HG02884 (cell line): ENCODE results near the gene MGST2.
A peak's percentile ranks its signal among the peaks of the same experiment; 100 is the strongest.
"Not testable (repeated sequence)": the region's sequence is repeated elsewhere in the genome, so short reads cannot be mapped to it uniquely, and the experiment has no call there.

ENCODE experiments used
- ATAC-seq: cut with Tn5 transposase; IDR thresholded peaks from one replicate; pipeline ENCODE4 v1.9.1; 2021; ENCODE audit warnings: mild to moderate bottlenecking, moderate library complexity; ENCODE audit not compliant: unreplicated experiment

MGST2 gene

GRCh38 chr4:139698167-139698925, 32.7 kb downstream of the MGST2 start:
- not testable (repeated sequence) for ATAC-seq

- ATAC-seq = no peak
Measured at GRCh38 chr4:139700568-139700967, 34.9 kb downstream of the MGST2 start.

DNA sequence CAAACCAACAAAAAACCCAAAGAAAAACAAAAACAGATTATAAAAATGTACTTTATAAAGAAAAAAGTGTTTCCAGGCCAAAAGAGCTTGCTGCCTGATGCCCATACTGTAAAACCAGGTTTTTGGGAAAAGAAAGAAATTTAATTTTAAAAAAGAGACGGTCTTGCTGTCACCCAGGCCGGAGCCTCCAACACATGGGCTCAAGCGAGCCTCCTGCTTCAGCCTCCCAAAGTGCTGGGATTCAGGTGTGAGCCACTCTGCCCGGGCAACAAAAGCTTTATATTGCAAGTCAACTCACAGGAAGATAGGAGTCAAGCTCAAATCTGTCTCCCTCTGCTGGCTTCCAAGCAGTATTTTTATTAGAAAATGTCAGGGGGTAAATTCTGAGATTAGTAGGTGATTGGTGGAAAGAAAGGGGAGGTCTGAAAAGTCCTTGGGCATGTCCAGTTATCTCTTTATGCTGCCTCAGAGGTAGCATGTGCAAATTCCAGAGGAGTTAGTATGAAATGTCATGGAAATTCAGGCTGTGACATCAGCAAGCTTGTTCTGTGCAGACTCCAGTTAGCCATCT, 39.4 kb downstream of the MGST2 start:
- no peak for ATAC-seq

DNA sequence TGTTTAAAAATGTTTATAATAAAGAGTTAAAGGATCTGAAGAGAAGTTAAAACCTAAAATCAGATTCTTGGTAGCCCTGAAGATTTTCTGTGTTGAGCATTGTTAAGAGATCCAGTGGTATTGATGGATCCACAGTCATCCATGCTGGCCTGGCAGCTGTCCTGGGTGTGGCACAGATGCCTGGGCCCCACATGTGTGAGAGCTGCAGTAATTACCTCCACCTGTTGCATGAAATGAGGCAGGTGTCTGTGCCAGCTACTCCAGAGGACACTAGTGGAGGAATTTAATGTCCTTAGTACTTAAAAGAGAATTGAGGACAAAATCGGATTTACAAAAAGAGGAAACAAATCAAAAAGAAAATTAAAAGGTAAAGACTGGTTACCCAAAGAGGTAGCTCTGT, 44.0 kb downstream of the MGST2 start:
- ATAC-seq = no peak

DNA sequence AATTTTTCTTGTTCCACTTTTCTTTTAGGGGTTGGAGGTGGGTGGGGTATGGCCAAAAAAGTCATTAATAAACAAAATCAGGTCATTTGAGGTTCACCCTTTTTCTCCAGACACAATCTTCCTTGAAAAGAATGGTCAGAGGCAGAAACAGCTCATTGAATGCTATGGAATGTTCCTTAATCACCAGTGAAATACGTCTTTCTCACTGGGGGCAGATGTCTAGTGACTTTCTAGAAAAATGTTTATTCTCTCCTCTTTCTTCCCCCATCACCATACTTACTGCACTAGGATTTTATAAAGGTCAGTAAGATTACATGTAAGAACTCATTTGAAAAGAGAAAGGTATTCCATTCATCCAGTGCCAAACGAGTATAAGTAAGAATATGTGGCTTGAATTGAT, 44.5 kb downstream of the MGST2 start:
- ATAC-seq = no peak

- no peak for ATAC-seq
Measured at GRCh38 chr4:139711461-139711860, 45.8 kb downstream of the MGST2 start.

DNA sequence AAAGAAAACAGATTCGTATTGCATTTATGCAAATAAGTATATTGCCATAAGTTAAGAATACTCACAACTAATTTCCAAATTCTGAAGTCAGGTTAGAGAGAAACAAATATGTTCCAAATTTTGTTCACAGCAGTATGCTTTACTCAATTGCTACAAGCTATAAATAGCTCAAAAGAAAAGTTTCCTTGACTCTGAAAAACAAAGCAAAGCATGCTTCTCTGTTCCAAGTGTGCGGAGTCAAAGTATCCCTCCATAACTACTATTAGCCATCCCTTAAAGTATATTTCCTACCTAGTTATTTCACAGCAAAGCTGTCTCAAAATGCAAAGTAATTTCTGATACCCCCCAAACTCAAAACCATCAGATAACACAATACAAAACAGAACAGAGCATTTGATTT, 47.3 kb downstream of the MGST2 start:
- ATAC-seq = no peak

- no peak for ATAC-seq
Measured at GRCh38 chr4:139715746-139716391, 50.2 kb downstream of the MGST2 start.

GRCh38 chr4:139718358-139718757, 52.7 kb downstream of the MGST2 start:
- ATAC-seq = no peak

GRCh38 chr4:139718833-139719232, 53.2 kb downstream of the MGST2 start:
- no peak for ATAC-seq

DNA sequence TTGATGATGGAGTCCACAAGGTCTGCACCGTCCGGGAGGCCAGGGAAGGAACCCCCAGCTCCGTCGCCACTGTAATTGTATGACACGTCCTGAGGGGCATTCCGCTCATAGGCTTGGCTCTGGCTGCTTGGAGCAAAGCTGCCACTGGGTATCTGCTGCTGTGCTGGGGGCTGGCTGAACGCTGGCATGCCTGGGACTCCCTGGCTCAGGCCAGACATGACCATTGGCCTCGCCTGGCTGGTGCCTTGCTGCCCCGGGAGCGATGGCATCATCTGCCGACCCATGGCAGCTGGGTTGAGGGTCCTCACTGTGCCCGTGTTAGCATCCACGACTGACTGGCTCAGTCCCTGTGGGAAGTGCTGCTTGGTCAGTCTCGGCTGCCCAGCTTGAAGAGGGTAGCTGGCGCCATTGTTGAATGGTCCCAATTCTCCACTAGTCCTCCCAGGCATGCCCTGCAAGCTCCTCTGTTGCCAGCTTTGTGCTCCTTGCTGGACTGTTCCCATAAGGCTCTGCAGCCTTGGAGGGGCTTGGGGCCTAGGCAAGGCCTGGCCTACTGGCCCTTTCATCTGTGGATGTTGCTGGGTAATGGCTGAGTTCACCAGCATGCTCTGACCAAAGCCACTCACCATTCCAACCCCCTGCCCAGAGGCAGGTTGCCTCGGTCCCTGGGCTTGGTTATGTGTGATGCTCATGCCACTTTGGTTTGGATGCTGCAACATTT, 53.9 kb downstream of the MGST2 start:
- no peak for ATAC-seq

DNA sequence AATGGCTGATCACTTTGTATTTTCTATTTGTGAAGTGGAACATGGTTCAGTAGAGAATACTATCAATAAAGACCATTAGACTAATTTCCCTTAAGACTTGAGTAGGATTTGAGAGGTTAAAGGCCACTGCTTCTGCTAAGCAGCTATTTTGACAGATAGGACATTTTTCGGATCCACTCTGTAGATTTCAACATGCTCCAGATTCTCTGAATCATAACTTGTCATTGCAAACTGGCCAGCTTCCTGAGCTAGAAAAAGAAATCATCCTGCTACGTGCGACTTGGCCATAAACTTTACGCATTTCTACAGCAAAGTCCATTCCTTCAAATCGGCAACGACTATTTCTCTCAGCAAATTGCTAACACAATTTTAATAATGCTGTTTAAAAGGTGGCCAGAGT, 55.2 kb downstream of the MGST2 start:
- no peak for ATAC-seq

DNA sequence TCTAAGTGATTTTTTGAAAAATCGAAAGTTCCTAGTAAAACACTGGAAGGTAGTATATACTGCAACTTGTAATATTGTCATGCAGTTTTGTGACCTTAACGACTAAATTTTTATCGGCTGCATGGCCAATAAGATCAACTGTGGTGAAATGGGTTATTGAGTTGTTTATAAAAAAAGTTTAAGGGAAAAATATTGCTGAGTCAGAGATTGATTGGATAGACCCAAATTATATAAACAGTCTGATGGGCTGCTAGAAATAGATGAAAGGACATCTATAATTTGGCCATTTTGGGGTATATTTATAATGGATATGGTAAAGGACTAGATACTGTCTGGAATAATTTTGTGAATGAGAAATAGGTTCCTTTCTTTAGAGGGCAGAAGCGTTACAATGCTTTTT, 56.2 kb downstream of the MGST2 start:
- ATAC-seq = no peak

DNA sequence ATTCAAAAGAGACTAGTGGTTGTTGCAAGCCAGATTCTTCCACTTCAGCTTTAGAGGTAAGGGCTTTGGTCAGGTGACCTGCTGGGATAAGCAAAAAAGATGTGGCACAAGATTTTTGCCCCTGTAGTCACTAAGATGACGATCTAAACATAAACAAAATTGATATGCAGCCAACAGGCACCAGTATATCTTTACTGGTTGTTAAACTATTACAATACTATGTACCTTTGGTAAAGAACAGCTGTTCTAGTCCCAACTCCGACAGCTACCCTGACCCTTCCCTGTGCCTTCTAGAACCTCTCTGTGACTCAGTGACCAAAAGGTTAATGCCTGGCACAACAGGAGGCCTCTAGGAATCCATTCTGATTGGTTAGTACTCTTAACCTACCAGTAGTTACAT, 59.6 kb downstream of the MGST2 start:
- no peak for ATAC-seq

GRCh38 chr4:139726615-139727014, 61.0 kb downstream of the MGST2 start:
- no peak for ATAC-seq

DNA sequence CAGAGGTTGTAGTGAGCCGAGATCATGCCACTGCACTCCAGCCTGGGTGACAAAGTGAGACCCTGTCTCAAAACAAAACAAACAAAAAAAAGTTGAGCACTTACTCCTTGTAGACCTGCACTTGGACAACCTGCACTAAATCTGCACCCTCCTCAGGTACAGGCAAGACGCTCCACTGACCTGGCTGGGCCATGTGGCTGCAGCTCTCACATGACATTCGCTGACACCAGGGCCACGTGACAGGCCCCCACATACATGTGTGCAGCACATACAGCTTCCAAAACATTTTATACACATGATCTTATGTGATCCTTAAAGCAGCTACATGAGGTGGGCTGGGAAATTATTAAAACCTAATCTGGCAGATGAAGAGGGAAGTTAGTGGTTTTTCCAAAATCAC, 62.5 kb downstream of the MGST2 start:
- ATAC-seq = no peak

DNA sequence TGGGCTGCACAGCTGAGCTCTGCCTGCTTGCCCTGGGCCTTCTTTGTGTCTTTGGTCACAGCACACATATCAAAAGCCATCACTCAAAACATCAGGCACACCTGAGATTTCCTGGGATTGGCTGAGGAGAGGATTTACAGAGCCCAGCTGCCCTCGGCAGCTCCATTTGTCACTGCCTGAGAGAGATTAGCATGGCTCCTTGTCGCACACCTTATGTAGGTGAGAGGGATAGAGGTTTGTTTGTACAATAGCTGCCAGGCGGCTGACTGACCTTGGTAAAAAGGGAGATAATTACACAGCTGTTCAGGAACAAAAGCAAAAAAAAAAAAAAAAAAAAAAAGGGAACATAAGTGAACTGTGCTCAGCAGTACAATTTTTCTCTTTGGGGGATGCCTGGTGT, 63.2 kb downstream of the MGST2 start:
- ATAC-seq = no peak

GRCh38 chr4:139732991-139733570, 67.5 kb downstream of the MGST2 start:
- ATAC-seq = no peak

- ATAC-seq = no peak
Measured at GRCh38 chr4:139734201-139734874, 68.7 kb downstream of the MGST2 start.

DNA sequence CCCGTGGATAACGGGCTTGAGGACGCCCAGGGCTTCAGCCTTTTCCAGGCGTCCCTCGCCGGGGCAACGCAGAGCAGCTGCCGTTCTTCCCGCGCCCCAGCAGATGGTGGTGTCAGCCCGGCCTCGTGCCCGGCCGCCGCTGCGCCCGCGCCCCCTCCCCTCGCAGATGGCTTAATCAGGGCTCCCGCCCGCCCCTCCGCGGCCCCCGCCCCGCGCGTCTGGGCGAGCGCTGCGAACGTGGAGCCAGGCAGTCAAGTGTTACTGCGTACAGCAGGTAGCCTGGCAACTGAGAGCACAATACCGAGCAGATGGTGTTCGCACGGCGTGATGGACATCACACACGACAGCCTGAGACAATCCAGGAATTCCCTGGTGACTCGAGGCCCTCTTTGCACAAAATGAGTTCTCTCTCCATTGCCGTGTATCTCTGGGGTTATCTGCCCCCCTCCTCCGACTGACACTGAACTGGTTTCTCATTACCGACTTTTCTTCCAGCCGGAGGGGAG, 69.3 kb downstream of the MGST2 start:
- ATAC-seq = peak; percentile 69
